Transverse colon (tissue), 4 donors: ENCODE results near the gene TLR9.

ENCODE experiments used
- CTCF ChIP-seq, 5 experiments: fragments of 200-600 bp in 3 of 5; fragments of 450-650 bp in 2 of 5; sonication (generic) in 3 of 5; IDR thresholded peaks; 1 replicate in 2 of 5; 2 replicates in 3 of 5; pipeline ENCODE4 v1.5.1; 2016 to 2017; ENCODE audit warnings: antibody characterized with exemption in 5 of 5, inconsistent platforms in 3 of 5, mild to moderate bottlenecking in 2 of 5, moderate library complexity in 1 of 5
- EP300 ChIP-seq: sonication (generic); formaldehyde crosslinking; IDR thresholded peaks from one replicate; pipeline ENCODE4 v1.6.1; 2017; ENCODE audit warnings: antibody characterized with exemption, low read depth
- POLR2A ChIP-seq: fragments of 450-650 bp; IDR thresholded peaks from one replicate; pipeline ENCODE4 v1.6.1; 2016; ENCODE audit warnings: antibody characterized with exemption, mild to moderate bottlenecking, moderate library complexity
- POLR2AphosphoS5 ChIP-seq, 3 donors: sonication (generic); formaldehyde crosslinking; IDR thresholded peaks; one replicate each; pipeline ENCODE4 v1.6.1; 2016; ENCODE audit warnings: antibody characterized with exemption in 3 of 3

DNA sequence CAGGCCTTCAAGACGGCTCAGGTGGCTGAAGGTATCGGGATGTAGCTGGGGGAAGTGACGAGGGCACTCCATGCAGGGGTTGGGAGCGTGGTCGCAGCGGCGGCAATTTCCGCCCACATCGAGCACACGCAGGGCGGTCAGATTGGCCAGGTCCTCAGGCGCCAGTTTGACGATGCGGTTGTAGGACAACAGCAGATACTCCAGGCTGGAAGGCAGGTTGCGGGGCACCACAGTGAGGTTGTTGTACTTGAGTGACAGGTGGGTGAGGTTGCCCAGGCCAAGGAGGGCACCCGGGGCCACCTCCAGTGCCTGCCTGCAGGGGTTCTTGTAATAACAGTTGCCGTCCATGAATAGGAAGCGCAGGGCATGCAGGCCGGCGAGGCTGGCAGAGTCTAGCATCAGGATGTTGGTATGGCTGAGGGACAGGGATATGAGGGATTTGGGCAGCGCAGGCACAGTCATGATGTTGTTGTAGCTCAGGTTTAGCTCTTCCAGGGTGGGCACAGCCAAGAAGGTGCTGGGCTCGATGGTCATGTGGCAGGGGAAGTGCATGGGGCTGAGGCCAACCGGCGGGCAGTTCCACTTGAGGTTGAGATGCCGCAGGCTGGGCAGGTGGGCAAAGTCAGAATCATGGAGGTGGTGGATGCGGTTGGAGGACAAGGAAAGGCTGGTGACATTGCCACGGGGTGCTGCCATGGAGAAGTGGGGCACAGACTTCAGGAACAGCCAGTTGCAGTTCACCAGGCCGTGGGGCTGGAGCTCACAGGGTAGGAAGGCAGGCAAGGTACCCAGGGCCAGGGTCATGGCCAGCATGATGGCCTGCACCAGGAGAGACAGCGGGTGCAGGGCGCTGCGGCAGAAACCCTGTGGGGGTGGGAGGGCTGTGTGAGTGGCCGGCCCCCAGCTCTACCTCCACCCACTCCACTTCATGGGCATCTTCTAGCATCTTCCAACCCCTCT lies 1.7 kb downstream of the TLR9 start:
- no peak for TF ChIP-seq CTCF (IDR thresholded peaks at IDR 0.05)
- TF ChIP-seq POLR2A, result no peak
- TF ChIP-seq POLR2AphosphoS5 (IDR thresholded peaks at IDR 0.05), result no peak
- TF ChIP-seq EP300, result no peak
